Upper lobe of left lung (tissue), 6 donors: ENCODE results near the gene PPP1R12C. TPM values are rescaled to one million over a fixed set of nuclear protein-coding genes. Genes with fewer than 3 reads are reported as not detected.

Experiments used
- ATAC-seq, 2 donors: fragments of 200-7000 bp; cut with Tn5 transposase; one replicate each; pipeline ENCODE4 v1.9.1; 2022; ENCODE audit warnings: mild to moderate bottlenecking in 2 of 2, moderate library complexity in 2 of 2; ENCODE audit not compliant: low FRiP score in 2 of 2
- DNase-seq, 2 donors: peaks; one replicate each; pipeline ENCODE4 v3.0.0-alpha.2; 2019 to 2020
- H3K27ac ChIP-seq, 4 donors: fragments of 200-600 bp; sonication (generic); one replicate each; pipeline ENCODE4 v1.5.1; 2016 to 2019
- H3K27me3 ChIP-seq, 4 donors: fragments of 200-600 bp; sonication (generic); one replicate each; pipeline ENCODE4 v1.5.1; 2017 to 2019
- H3K36me3 ChIP-seq, 4 donors: fragments of 200-600 bp; sonication (generic); one replicate each; pipeline ENCODE4 v1.5.1; 2016 to 2019
- H3K4me1 ChIP-seq, 4 donors: fragments of 200-600 bp; sonication (generic); one replicate each; pipeline ENCODE4 v1.5.1; 2018 to 2019
- H3K4me3 ChIP-seq, 4 donors: fragments of 200-600 bp; sonication (generic); one replicate each; pipeline ENCODE4 v1.5.1; 2017 to 2019; ENCODE audit warnings: mild to moderate bottlenecking in 2 of 4, moderate library complexity in 1 of 4
- H3K9me3 ChIP-seq, 4 donors: fragments of 200-600 bp; sonication (generic); one replicate each; pipeline ENCODE4 v1.5.1; 2018 to 2019
- CTCF ChIP-seq, 6 experiments: fragments of 450-650 bp in 4 of 6; fragments of 200-600 bp in 2 of 6; sonication (generic) in 2 of 6; IDR thresholded peaks; one replicate each; pipeline ENCODE4 v1.5.1; 2016 to 2019; ENCODE audit warnings: antibody characterized with exemption in 6 of 6
- EP300 ChIP-seq, 4 donors: sonication (generic); formaldehyde crosslinking; IDR thresholded peaks; one replicate each; pipeline ENCODE4 v1.5.1; 2017; ENCODE audit warnings: antibody characterized with exemption in 4 of 4, control low read depth in 2 of 4
- POLR2A ChIP-seq, 4 donors: fragments of 450-650 bp; IDR thresholded peaks; one replicate each; pipeline ENCODE4 v1.5.1; 2016 to 2017; ENCODE audit warnings: antibody characterized with exemption in 4 of 4, mild to moderate bottlenecking in 2 of 4
- POLR2AphosphoS5 ChIP-seq, 2 donors: sonication (generic); formaldehyde crosslinking; IDR thresholded peaks; one replicate each; pipeline ENCODE4 v1.5.1; 2017; ENCODE audit warnings: antibody characterized with exemption in 2 of 2
- WGBS, 2 donors: methylation state at CpG; one replicate each; pipeline ENCODE4 v1.1.5; 2017 to 2018; 5-methylcytosine and 5-hydroxymethylcytosine counted together
- total RNA-seq, 6 donors: library from RNA; depleted of rRNA in 4 of 6; stranded (reverse); fragments of >200 nt in 4 of 6; gene quantifications; one replicate each; pipeline versions ENCODE4 v1.1.0 to v1.2.1, GENCODE V29; 2016 to 2021
- donor health status: DM: no; HTN: no; CAD: no; lungs with moderate emphysema.
- donor health status: DM: no; HTN: yes; CAD: no; lungs with severe emphysema.

Gene PPP1R12C
- total RNA-seq, 6 donors from 2014 or later: 99.6 to 369 (median 158) TPM

- no peak for DNase-seq
- no peak overlapping the region for H3K27ac ChIP-seq
- no peaks in the 10 kb centered on the region for H3K27me3 ChIP-seq
- ATAC-seq: no peak
- WGBS, 2 donors: 94 to 97% methylated on average over 15 of the region's 15 CpGs
- H3K4me3 ChIP-seq: no peak overlapping the region
- no peaks in the 10 kb centered on the region for H3K9me3 ChIP-seq
- H3K4me1 ChIP-seq: no peaks in the 10 kb centered on the region
- peaks cover 32 to 86% (median 66%) of the 10 kb centered on the region in 4 donors for H3K36me3 ChIP-seq
- TF ChIP-seq CTCF (IDR thresholded peaks at IDR 0.05): no peak
- no peak for TF ChIP-seq EP300 (IDR thresholded peaks at IDR 0.05)
- TF ChIP-seq POLR2AphosphoS5 (IDR thresholded peaks at IDR 0.05): no peak
- no peak for TF ChIP-seq POLR2A (IDR thresholded peaks at IDR 0.05)
Observed at GRCh38 chr19:55048446-55048845, 69.0 kb downstream of the PPP1R12C start.

- Histone ChIP-seq H3K27ac (no peak overlapping the region), H3K27me3 (no peaks in the 10 kb centered on the region), H3K4me1 (no peaks in the 10 kb centered on the region), H3K36me3 (peaks cover 32 to 86% (median 64%) of the 10 kb centered on the region in 4 donors), H3K9me3 (no peaks in the 10 kb centered on the region), H3K4me3 (no peak overlapping the region)
- 93 to 95% methylated on average over 7 to 12 of the region's 12 CpGs for WGBS, 2 donors
- TF ChIP-seq POLR2AphosphoS5 (IDR thresholded peaks at IDR 0.05): no peak
- ATAC-seq: no peak
- DNase-seq: no peak
Observed at GRCh38 chr19:55047951-55048350, 69.5 kb downstream of the PPP1R12C start.

- TF ChIP-seq CTCF (IDR thresholded peaks at IDR 0.05): no peak
- no peak for TF ChIP-seq EP300 (IDR thresholded peaks at IDR 0.05)
- no peak for TF ChIP-seq POLR2AphosphoS5 (IDR thresholded peaks at IDR 0.05)
- no peak for TF ChIP-seq POLR2A (IDR thresholded peaks at IDR 0.05)
- Histone ChIP-seq H3K4me3 (no peak overlapping the region), H3K27me3 (no peaks in the 10 kb centered on the region), H3K9me3 (no peaks in the 10 kb centered on the region), H3K4me1 (peaks cover 0 to 2% (median under 1%) of the 10 kb centered on the region in 4 donors), H3K36me3 (peaks cover 32 to 84% (median 63%) of the 10 kb centered on the region in 4 donors), H3K27ac (no peak overlapping the region)
- 84 to 95% methylated on average over 13 to 17 of the region's 17 CpGs for WGBS, 2 donors
- ATAC-seq: no peak
- DNase-seq: no peak
Observed at GRCh38 chr19:55046975-55047622, 70.3 kb downstream of the PPP1R12C start.

GRCh38 chr19:55044771-55045716, 72.4 kb downstream of the PPP1R12C start:
- TF ChIP-seq EP300 (IDR thresholded peaks at IDR 0.05) (no peak), CTCF (IDR thresholded peaks at IDR 0.05) (no peak), POLR2A (IDR thresholded peaks at IDR 0.05) (no peak)
- Histone ChIP-seq H3K36me3 (peaks cover 32 to 70% (median 60%) of the 10 kb centered on the region in 4 donors), H3K27ac (no peak overlapping the region), H3K27me3 (no peaks in the 10 kb centered on the region), H3K4me3 (no peak overlapping the region), H3K4me1 (peaks cover 0 to 5% (median 2%) of the 10 kb centered on the region in 4 donors), H3K9me3 (no peaks in the 10 kb centered on the region)
- ATAC-seq (peak; percentile 10 to 12), DNase-seq (no peak)
- 97 to 99% methylated on average over 20 to 26 of the region's 30 CpGs for WGBS, 2 donors

- Histone ChIP-seq H3K9me3 (no peaks in the 10 kb centered on the region), H3K4me3 (no peak overlapping the region), H3K36me3 (peaks cover 32 to 70% (median 58%) of the 10 kb centered on the region in 4 donors), H3K4me1 (peaks cover 0 to 5% (median 2%) of the 10 kb centered on the region in 4 donors), H3K27ac (no peak overlapping the region), H3K27me3 (no peaks in the 10 kb centered on the region)
- ATAC-seq (no peak), DNase-seq (no peak)
- WGBS, 2 donors: 89 to 90% methylated on average over 3 to 5 of the region's 5 CpGs
- no peak for TF ChIP-seq EP300 (IDR thresholded peaks at IDR 0.05)
- TF ChIP-seq POLR2AphosphoS5 (IDR thresholded peaks at IDR 0.05): no peak
- TF ChIP-seq POLR2A (IDR thresholded peaks at IDR 0.05): no peak
- no peak for TF ChIP-seq CTCF (IDR thresholded peaks at IDR 0.05)
Observed at GRCh38 chr19:55044286-55044685, 73.2 kb downstream of the PPP1R12C start.
